GM04504 (cell line): ENCODE results near the gene RABEPK.
"Not testable (repeated sequence)": the region's sequence is repeated elsewhere in the genome, so short reads cannot be mapped to it uniquely, and the experiment has no call there.

Experiments used
- DNase-seq: peaks from one replicate; pipeline ENCODE4 v3.0.0-alpha.2; 2012; ENCODE audit warnings: low read depth

RABEPK gene

DNA sequence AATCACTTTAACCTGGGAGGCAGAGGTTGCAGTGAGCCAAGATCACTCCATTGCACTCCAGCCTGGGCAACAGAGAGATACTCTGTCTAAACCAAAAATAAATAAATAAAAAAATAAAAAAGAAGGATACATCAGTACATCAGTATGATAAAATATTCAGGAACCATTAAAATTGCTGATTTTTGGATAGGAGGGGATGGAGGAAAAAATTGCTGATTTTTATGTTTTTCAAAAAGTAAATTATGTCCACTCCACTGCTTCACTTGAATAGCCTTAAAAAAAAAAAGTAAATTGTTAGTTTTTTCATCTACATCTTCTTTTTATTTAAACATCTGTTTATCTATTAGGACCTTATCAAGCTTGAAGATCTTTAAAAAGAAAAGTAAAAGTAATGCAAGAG lies 53.9 kb downstream of the RABEPK start:
- no peak for DNase-seq

DNA sequence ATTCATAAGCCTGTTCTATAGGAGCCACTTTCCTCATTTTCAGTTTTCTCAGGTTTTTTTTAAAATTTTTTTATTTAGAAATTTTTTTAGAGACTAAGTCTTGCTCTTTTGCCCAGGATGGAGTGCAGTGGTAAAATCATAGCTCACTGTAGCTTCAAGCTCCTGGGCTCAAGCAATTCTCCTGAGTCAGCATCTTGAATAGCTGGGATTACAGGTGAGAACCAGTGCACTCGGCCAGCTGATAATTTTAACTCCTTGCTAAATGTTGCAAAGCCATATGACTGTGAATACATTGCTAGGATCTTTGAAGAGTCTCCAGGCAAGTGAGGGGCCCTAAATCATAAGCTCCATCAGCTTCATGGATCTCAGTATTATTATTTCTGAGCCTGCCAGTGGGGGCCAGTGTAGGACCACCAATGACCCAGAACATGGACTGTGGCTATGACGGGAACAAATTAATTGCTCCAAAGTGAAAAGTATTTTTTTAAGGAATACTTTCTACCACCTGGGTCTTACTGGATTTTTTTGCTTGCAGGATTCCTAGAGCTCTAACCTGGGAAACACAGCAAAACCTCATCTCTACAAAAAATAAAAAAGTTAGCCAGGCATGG lies 55.5 kb downstream of the RABEPK start:
- DNase-seq: no peak

DNA sequence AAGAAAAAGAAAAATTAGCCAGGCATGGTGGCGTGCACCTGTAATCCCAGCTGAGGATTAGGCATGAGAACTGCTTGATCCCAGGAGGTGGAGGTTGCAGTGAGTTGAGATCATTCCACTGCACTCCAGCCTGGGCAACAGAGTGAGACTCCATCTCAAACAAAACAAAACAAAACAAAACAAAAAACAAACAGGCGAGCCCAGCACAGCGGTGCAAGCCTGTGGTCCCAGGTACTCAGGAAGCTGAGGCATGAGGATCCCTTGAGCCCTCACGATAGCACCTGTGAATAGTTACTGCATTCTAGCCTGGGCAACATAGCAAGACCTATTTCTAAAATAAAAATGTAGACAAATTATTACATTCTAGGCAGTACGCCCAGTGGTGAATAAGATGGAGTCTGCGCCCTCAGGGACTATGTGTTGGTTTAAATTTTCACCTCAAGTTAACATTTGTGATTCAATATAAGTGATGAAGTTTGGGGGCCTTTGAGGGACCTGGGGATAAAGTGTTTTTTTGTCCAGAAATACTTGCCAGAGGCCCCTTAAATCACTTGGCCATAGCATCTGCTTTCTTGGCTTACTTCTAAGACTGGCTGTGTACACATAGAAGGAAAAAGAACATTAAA lies 57.9 kb downstream of the RABEPK start:
- no peak for DNase-seq

DNA sequence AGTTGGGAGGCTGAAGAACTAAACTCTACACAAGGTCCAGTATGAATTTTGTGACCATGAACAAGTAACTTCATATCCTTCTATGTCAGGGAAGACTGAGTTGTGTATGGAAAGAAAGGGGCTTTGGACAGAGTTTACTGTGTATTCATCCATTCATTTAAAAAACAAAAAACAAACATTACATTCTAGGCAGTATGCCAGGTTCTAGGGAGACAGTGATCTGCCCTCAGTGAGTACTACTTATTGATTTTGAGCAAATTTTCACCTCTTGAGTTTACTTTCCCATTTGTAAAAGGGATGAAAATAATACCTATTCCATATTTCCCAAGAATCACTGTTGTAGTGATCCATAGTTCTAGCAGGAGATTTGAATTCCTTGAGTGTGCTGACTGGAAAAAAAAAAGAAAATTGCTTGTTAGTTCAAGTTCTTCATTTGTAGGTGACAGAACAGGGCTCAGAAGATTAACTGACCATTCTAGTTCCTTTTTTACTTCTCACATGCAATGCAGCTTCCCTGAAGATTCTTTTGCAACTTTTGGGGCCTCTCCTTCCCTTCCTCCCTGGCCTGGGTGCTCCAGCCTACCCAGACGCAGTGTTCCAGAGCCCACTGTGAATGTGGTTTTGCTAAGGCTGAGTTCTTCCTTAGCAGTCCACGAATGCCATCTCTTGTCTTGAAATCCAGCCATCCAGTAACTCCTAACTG lies 58.6 kb downstream of the RABEPK start:
- DNase-seq: no peak

DNA sequence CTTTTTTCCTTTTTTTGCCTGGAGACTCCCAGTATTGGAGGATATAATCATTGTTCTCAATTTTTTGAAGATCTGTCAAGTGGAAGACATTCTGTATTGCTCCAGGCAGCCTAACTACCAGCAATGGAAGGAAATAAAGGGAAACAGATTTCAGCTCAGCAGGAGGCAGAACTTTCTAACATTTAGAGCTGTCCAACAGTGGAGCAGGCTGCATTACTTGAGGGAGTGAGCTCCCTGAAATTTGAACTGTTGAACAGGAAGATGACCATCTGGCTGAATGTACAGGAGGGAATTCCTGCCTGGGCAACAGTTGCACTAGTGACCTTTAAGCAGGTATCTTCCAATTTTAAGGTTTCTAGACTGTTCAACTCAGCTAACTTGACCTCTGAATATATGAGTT lies 60.2 kb downstream of the RABEPK start:
- DNase-seq: no peak

DNA sequence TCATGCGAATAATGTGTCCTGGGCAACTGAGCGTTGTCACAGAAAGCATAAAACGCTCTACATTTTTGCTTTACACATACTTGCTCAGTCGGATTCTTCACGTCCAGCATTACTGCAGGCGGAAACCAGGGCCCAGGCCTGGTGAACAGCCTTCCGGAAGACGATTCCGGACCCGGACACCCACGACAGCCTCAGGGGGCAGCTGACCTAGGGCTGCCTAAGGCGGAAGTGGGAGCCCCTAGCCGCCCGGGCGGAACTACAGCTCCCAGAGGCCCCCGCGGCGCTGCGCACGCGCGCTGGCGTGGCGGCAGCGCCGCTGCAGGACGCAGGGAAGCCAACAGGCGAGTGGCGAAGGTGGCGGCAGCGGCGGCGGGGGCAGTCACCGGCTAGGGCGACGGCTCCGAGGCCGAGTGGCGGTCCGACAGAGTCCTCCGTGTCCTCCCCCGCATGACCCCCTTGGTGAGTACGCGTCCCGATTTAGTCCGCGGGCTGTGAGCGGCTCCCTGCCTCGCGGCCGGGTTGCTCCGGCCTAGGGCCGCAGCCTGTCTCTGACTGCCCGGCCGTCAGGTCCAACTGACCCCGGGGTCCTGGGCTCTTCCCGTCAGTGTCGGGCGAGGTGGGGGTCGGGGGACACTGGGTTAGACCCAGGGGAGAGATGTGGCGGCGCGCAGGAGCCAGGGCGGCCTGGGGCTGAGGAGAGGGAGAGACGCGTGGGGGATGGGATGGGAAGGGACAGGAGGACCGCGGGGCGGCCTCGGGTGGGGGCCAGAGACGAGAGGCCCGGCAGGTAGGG lies 61.4 kb downstream of the RABEPK start, which contains the start of gene GAPVD1:
GAPVD1 (plus strand) TSS at position 326 of the 793 bp plus-strand sequence. CDS start 37,096 bp downstream, outside the sequence.
- DNase-seq: peak; percentile 85

DNA sequence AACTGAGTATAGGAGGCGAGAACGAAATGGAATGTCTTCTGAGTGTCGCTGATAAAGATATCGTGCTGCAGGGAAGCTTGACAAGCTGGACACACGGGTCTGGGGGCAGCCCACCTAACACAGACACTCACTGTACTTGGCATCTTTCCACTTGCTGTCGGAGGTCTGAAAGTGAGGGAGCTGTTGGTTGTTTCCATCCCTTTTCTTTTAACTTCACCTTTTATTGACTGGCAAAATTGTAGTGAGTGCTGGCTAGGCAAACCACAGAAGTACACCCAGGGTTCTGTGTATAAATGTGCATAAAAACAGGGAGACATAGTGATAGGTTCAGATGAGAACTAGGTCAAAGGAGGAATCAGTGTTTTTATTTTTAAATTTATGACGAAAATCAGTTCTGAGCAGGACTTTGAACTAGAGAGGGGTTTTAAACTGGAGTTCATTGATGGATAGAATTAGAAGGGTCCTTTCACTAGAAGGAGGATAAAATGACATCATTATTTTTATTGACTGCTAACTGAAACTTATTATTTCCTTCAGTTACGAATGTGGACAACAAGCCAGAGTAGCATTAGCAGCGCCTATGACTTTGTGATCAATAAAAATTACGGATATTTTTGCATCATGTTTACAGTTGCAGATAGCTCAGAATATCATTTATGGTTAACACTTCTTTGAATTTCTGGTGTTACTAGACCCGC lies 62.1 kb downstream of the RABEPK start:
- no peak for DNase-seq

DNA sequence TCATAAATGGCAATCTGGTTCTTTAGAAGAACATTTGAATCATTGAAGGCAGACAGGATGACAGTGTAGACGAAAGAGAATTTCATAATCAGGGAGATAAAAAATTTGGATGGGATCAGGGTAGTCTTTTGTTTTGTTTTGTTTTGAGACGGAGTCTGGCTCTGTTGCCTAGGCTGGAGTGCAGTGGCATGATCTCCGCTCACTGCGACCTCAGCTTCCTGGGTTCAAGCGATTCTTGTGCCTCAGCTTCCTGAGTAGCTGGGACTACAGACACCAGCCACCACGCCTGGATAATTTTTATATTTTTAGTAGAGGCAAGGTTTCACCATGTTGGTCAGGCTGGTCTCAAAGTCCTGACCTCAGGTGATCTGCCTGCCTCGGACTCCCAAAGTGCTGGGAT lies 63.7 kb downstream of the RABEPK start:
- not testable (repeated sequence) for DNase-seq

DNA sequence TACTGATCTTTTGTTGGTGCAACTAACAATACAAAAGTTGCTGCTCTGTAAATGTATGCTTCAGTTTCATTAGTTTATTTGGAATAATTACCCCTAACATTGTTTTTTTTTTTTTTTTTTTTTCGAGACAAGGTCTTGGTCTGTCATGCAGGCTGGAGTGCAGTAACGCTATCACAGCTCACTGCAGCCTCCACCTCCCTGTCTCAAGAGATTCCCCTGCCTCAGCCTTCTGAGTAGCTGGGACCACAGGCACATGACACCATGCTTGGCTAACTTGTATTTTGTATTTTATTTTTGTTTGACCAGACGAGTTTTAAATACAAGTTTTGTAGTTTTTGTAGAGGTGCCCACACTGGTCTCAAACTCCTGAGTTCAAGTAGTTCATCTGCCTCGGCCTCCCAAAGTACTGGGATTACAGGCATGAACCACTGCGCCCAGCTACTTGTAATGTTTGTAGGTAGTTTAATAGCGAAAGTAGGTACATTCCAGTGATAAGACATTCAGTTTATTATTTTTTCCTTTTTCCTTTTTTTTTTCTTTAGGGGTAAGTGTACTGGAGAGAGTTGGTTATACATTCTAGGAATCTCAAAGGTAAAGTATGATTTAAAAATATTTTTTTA lies 68.2 kb downstream of the RABEPK start:
- no peak for DNase-seq

DNA sequence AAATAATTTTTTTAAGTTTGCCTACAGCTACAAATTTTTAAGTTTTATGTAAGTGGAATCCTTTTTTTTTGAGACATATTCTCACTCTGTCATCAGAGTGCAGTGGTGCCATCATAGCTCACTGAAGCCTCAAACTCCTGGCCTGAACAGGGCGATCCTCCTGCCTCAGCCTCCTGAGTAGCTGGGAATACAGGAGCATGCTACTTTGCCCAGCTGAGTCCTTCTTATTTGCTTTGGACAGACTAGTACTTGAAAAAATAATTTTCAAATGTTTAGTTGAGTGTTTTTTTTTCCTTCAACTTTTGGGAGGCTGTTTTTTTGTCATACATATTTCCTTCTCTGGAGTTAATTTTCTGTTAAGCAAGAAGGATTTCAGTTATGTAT lies 68.7 kb downstream of the RABEPK start:
- no peak for DNase-seq

DNA sequence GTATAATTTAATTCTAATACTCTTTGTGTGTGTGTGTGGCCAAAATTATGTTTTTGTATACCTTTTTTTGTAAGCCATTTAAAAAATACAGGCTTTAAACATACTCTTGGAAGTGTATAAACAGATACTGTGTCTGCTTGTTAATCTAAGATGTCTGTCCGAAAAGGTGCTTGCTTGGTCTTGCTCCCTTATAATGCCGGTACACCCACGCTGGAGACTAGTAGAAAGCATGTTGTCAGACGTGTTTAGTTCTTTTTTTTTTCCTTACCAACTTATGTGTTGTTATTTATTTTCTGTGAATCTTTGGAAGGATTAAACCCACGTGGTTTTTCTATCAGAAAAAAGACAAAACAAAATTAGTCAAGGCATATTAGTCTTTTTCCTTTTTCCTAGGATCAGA lies 70.7 kb downstream of the RABEPK start:
- DNase-seq: no peak

DNA sequence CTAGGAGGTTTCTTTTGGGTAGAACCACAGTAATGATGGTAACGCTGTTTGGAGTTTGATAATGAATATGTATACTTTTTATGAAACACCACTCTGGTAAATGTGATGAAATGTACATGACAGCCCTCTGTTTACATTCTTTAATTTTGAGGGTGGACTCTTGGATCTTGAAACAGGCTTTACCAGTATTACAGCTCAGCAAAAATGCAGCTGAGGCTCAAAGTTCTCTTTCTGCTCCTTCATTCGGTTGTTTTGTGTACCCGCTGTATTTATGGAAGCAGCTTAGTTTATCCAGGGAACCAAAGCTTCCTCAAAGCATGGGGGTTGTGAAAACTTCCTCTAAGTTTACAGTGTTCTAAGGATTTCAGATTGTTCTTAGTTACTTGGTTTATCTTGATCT lies 72.4 kb downstream of the RABEPK start:
- no peak for DNase-seq

DNA sequence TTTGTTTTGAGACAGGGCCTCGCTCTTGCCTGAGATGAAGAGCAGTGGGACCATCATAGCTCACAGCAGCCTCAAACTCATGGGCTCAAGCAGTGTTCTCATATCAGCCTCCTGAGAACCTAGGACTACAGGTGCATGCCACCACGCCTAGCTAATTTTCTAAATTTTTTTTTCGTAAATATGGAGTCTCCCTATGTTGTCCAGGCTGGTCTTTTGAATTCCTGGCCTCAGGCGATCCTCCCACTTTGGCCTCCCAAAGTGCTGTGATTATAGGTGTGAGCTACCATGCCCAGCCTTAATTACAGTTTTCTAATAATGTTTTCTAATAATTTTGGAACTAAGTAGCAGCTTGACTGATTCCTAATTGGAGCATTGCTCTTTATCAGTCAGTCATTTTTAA lies 76.4 kb downstream of the RABEPK start:
- no peak for DNase-seq

DNA sequence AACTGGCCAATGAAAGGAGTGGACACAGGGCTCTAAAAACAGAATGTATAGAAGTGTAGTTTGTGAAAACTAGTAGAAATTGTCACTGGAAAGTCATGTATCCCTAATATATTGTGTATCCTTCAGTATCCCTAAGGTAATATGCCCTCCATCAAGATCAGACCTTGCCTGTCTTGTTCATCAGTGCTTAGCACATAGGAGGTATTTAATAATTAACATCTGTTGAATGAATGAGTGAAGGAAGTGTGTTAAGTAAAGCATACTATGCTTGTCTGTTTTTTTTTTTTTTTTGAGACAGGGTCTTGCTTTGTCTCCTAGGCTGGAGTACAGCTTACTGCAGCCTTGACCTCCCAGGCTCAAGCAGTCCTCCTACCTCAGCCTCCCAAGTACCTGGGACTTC lies 77.1 kb downstream of the RABEPK start:
- no peak for DNase-seq

DNA sequence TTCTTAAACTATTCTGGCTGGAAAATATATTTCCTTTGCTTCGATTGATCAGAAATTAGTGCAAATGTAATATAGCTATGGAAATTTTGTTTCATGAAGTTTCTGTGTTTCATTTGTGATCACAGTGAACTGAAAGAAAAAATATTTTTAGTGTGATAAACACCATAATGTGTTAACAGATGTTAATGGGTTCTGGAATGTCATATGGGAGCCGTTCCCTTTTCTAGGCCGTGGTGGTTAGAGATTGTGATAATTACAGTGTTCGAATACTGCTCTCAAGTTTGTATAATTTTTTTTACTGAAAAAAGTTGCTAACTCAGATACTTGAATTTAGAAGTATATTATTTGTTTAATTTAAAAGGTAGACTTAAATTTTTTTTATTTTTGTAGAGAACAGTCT lies 80.6 kb downstream of the RABEPK start:
- no peak for DNase-seq
